Measurements from ENCODE around the gene MT1F. TPM values are rescaled to one million over a fixed set of nuclear protein-coding genes. Genes with fewer than 3 reads are reported as not detected.
A peak's percentile ranks its signal among the peaks of the same experiment; 100 is the strongest.

MT1F gene
- total and polyA plus RNA-seq, 2 donors (not counting 1 experiment from before 2014, with no cell fraction given): 2.1 to 3.2 TPM

- Histone ChIP-seq H3K4me2 (ENCODE audit: extremely low read depth, insufficient read depth, low read length) (peak overlapping the region; percentile 61), H4K20me1 (ENCODE audit: control insufficient read depth, extremely low read depth, insufficient read depth, low read length) (no peaks in the 10 kb centered on the region), H3K27ac (ENCODE audit: insufficient read depth, low read length) (no peak overlapping the region), H3K4me1 (ENCODE audit: control insufficient read depth, extremely low read depth, insufficient read depth, low read length) (peaks cover 4% of the 10 kb centered on the region), H2AFZ (ENCODE audit: low read length) (peak overlapping the region; percentile 91), H3K9me3 (ENCODE audit: control insufficient read depth, insufficient read depth, low read depth, low read length) (no peaks in the 10 kb centered on the region), H3K4me3 (replicated peaks in 1 of 4; ENCODE audit: control extremely low read depth in 1 of 4, insufficient read depth in 1 of 4, low read depth in 3 of 4, low read length in 4 of 4) (peak overlapping the region in 3 of 4 experiments; percentile 32 to 58 (median 47)), H3K27me3 (ENCODE audit: control insufficient read depth, insufficient read depth, low read length) (no peaks in the 10 kb centered on the region), H3K79me2 (ENCODE audit: control insufficient read depth, insufficient read depth, low read length) (no peaks in the 10 kb centered on the region), H3K9ac (ENCODE audit: insufficient read depth, low read length) (peak overlapping the region; percentile 26), H3K36me3 (ENCODE audit: control insufficient read depth, insufficient read depth, low read length) (no peaks in the 10 kb centered on the region)
- no peak for DNase-seq (ENCODE audit: low read depth in 2 of 2)
- TF ChIP-seq CTCF (conservative IDR thresholded peaks at IDR 0.05 in 1 of 2, IDR thresholded peaks at IDR 0.05 in 1 of 2; ENCODE audit: low read depth in 1 of 2, low read length in 2 of 2): no peak
Observed at GRCh38 chr16:56631832-56632155, 26.0 kb upstream of the MT1F start.

- Histone ChIP-seq H3K36me3 (ENCODE audit: control insufficient read depth, insufficient read depth, low read length) (no peaks in the 10 kb centered on the region), H3K4me1 (ENCODE audit: control insufficient read depth, extremely low read depth, insufficient read depth, low read length) (peaks cover 2% of the 10 kb centered on the region), H3K27me3 (ENCODE audit: control insufficient read depth, insufficient read depth, low read length) (no peaks in the 10 kb centered on the region), H3K9me3 (ENCODE audit: control insufficient read depth, insufficient read depth, low read depth, low read length) (no peaks in the 10 kb centered on the region), H3K9ac (ENCODE audit: insufficient read depth, low read length) (peak within 1 kb of the TSS; percentile 26), H4K20me1 (ENCODE audit: control insufficient read depth, extremely low read depth, insufficient read depth, low read length) (no peaks in the 10 kb centered on the region), H3K4me2 (ENCODE audit: extremely low read depth, insufficient read depth, low read length) (peak within 1 kb of the TSS; percentile 77), H3K79me2 (ENCODE audit: control insufficient read depth, insufficient read depth, low read length) (no peaks in the 10 kb centered on the region), H3K27ac (ENCODE audit: insufficient read depth, low read length) (no peak within 1 kb of the TSS), H2AFZ (ENCODE audit: low read length) (peak within 1 kb of the TSS; percentile 91), H3K4me3 (replicated peaks in 1 of 4; ENCODE audit: control extremely low read depth in 1 of 4, insufficient read depth in 1 of 4, low read depth in 3 of 4, low read length in 4 of 4) (peak within 1 kb of the TSS; percentile 32 to 58 (median 41))
- no peak for TF ChIP-seq EZH2 (IDR thresholded peaks at IDR 0.05; ENCODE audit: low read length, missing control alignments)
- no peak for TF ChIP-seq CTCF (conservative IDR thresholded peaks at IDR 0.05 in 1 of 2, IDR thresholded peaks at IDR 0.05 in 1 of 2; ENCODE audit: low read depth in 1 of 2, low read length in 2 of 2)
- peak in 1 of 2 donors; percentile 23 for DNase-seq (ENCODE audit: low read depth in 2 of 2)
Observed at GRCh38 chr16:56632156-56632847, 25.5 kb upstream of the MT1F start, which contains the start of gene MT1M. Gene MT1M (plus strand): TSS chr16:56632659. CDS start chr16:56632732, 73 bp downstream.

GRCh38 chr16:56632848-56633365 is 24.9 kb upstream of the MT1F start:
- Histone ChIP-seq H3K4me1 (ENCODE audit: control insufficient read depth, extremely low read depth, insufficient read depth, low read length) (peaks cover 2% of the 10 kb centered on the region), H3K27ac (ENCODE audit: insufficient read depth, low read length) (no peak overlapping the region), H3K27me3 (ENCODE audit: control insufficient read depth, insufficient read depth, low read length) (peaks cover 3% of the 10 kb centered on the region), H3K4me2 (ENCODE audit: extremely low read depth, insufficient read depth, low read length) (peak overlapping the region; percentile 77), H3K4me3 (replicated peaks in 1 of 4; ENCODE audit: control extremely low read depth in 1 of 4, insufficient read depth in 1 of 4, low read depth in 3 of 4, low read length in 4 of 4) (peak overlapping the region; percentile 32 to 58 (median 41)), H3K9ac (ENCODE audit: insufficient read depth, low read length) (peak overlapping the region; percentile 26), H2AFZ (ENCODE audit: low read length) (peak overlapping the region; percentile 91), H3K79me2 (ENCODE audit: control insufficient read depth, insufficient read depth, low read length) (no peaks in the 10 kb centered on the region), H3K9me3 (ENCODE audit: control insufficient read depth, insufficient read depth, low read depth, low read length) (no peaks in the 10 kb centered on the region), H3K36me3 (ENCODE audit: control insufficient read depth, insufficient read depth, low read length) (no peaks in the 10 kb centered on the region), H4K20me1 (ENCODE audit: control insufficient read depth, extremely low read depth, insufficient read depth, low read length) (no peaks in the 10 kb centered on the region)
- DNase-seq (ENCODE audit: low read depth in 2 of 2): no peak
- TF ChIP-seq EZH2 (IDR thresholded peaks at IDR 0.05; ENCODE audit: low read length, missing control alignments): no peak
- no peak for TF ChIP-seq CTCF (conservative IDR thresholded peaks at IDR 0.05 in 1 of 2, IDR thresholded peaks at IDR 0.05 in 1 of 2; ENCODE audit: low read depth in 1 of 2, low read length in 2 of 2)

Data from fibroblast of lung (primary cell).